ENCODE results near the gene CARNS1. TPM values are rescaled to one million over a fixed set of nuclear protein-coding genes. Genes with fewer than 3 reads are reported as not detected.

The CARNS1 gene
- total and polyA plus RNA-seq, 9 of the 15 experiments (the other 6 are each of a cell fraction or from before 2014, with no cell fraction given), result 0.01 to 0.18 (median 0.06) TPM; not detected in 3

GRCh38 chr11:67379061-67380058 lies 36.1 kb upstream of the CARNS1 start (continued):
- no peak for TF ChIP-seq ZNF224 (CRISPR knock-in tag; IDR thresholded peaks at IDR 0.05)
- TF ChIP-seq MBD2 (IDR thresholded peaks at IDR 0.05; ENCODE audit: borderline replicate concordance, low read depth), result no peak; the same call in 1 of the 2 replicates
- TF ChIP-seq NFYB (IDR thresholded peaks at IDR 0.05; ENCODE audit: extremely low read depth, insufficient read length), result no peak
- no peak for TF ChIP-seq PBX2 (CRISPR knock-in tag; IDR thresholded peaks at IDR 0.05; ENCODE audit: low read depth)
- 0 out of 2 replicates have a peak, but pooled peaks have one; percentile 26 for TF ChIP-seq PBX2 (tag; conservative IDR thresholded peaks at IDR 0.05; ENCODE audit: low read depth)
- TF ChIP-seq ZBTB11 (CRISPR knock-in tag; IDR thresholded peaks at IDR 0.05), result 0 out of 6 replicates have a peak, but pooled peaks of 1 of the 3 experiments have one; percentile 18
- TF ChIP-seq SETDB1 (IDR thresholded peaks at IDR 0.05; ENCODE audit: low read length), result no peak
- no peak for TF ChIP-seq ZNF3 (CRISPR knock-in tag; IDR thresholded peaks at IDR 0.05)
- TF ChIP-seq RCOR1 (IDR thresholded peaks at IDR 0.05; ENCODE audit: borderline replicate concordance in 1 of 2, low read depth in 2 of 2, low read length in 2 of 2), result peak in 1 of 2 experiments; percentile 54; a peak in 1 of 4 replicates
- peak; percentile 98 for TF ChIP-seq ZNF263 (CRISPR knock-in tag; IDR thresholded peaks at IDR 0.05; ENCODE audit: borderline replicate concordance)
- TF ChIP-seq TFAM (CRISPR knock-in tag; conservative IDR thresholded peaks at IDR 0.05), result no peak
- TF ChIP-seq ATF1 (CRISPR knock-in tag; IDR thresholded peaks at IDR 0.05), result no peak
- peak; percentile 48; the same call in 1 of the 2 replicates for TF ChIP-seq ATF1 (tag; IDR thresholded peaks at IDR 0.05)
- TF ChIP-seq HMGN3 (IDR thresholded peaks at IDR 0.05; ENCODE audit: borderline replicate concordance, extremely low read depth, insufficient read length, low read depth, low read length), result peak; percentile 52
- 0 out of 2 replicates have a peak, but pooled peaks have one; percentile 34 for TF ChIP-seq ZSCAN32 (CRISPR knock-in tag; IDR thresholded peaks at IDR 0.05)
- no peak for TF ChIP-seq NR0B1 (IDR thresholded peaks at IDR 0.05; ENCODE audit: partially characterized antibody)
- no peak for TF ChIP-seq ETS2 (tag; IDR thresholded peaks at IDR 0.05; ENCODE audit: borderline replicate concordance, poor library complexity, severe bottlenecking)
- peak; percentile 74; the same call in 1 of the 2 replicates for TF ChIP-seq ZNF583 (CRISPR knock-in tag; IDR thresholded peaks at IDR 0.05)

Measured in K562 (cell line).